Medulla oblongata (tissue), 1 donor: ENCODE data around the gene SRCIN1.
A peak's percentile ranks its signal among the peaks of the same experiment; 100 is the strongest.
"Not testable (repeated sequence)": the region's sequence is repeated elsewhere in the genome, so short reads cannot be mapped to it uniquely, and the experiment has no call there.

Experiments used
- DNase-seq: peaks from one replicate; pipeline ENCODE4 v3.0.0-alpha.2; 2015; ENCODE audit errors: extremely low spot score

The SRCIN1 gene

DNA sequence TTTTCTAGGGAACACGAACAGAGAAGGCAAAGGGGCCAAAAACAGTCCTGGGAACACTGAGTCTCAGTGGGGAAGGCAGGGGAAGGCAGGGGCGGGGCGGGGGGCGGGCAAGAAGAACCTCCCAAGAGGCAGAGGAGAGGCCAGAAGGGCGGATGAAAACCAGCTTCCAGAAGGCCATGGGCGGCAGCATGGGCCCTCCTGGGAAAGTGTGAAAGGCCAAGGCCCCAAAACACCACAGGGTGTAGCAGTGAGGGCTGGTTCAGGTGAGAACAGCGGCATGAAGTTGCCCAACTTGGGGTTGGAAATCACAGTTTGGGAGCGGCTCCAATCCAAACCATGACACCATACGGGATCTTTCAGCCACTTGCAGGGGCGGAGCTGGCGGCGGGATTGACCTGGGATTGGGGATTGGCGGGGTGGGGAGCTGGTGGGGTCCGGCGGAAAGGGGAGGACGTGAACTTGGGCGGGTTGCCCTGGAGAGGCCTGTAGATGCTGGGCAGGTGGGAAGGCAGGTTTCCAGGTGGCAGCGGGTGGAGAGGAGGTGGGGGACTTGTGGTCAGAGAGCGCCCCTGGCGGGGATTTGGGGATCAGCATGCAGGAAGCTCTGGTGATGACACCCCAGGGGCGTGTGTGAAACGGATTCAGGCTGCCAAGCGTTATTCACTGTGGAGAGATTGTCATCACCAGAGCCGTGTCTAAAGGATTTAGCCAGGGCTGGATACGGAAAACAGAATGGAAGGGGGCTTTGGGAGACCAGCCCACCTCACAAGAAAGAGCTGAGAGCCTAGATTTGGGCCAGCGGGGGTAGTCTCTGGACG is 96.6 kb downstream of the SRCIN1 start:
- peak; percentile 87 for DNase-seq

DNA sequence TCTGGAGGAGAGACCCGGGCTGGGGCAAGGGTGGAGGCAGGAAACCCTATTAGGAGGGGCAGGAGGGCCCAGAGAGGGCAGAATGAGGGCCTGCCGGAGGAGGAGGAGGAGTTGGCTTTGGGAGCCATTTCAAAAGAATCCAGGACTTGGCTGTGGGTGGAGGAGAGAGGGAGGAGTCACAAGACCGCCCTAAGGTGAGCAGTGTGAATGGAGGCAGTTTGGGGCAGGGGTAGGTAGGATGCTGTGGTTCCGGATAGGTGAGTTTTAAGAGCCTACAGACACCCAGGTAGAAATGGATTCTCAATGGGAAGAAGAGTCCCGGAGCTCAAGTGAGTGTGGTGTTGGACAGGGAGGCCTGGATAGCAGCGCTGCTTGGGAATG is 97.2 kb downstream of the SRCIN1 start:
- no peak for DNase-seq

GRCh38 chr17:38507921-38508569 is 97.7 kb downstream of the SRCIN1 start:
- no peak for DNase-seq

DNA sequence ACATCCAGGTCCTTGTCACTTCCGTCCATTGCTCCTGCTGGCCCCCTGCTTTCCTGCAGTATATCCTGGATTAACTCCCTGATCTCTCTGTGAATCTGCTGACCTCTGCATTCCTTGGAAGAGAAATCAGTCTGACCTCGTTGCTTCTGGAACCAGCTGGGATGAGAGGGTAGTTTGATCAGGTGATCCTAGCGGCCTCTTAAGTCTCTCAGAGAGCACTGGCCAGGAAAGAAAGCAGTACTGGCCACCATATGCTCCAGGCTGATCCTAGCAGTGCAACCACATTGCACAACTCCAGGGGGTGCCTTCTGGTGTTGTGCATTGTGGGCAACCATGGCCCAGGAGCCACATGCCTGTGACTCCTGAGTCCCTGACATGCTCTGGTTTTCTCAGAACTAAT is 98.3 kb downstream of the SRCIN1 start:
- no peak for DNase-seq

DNA sequence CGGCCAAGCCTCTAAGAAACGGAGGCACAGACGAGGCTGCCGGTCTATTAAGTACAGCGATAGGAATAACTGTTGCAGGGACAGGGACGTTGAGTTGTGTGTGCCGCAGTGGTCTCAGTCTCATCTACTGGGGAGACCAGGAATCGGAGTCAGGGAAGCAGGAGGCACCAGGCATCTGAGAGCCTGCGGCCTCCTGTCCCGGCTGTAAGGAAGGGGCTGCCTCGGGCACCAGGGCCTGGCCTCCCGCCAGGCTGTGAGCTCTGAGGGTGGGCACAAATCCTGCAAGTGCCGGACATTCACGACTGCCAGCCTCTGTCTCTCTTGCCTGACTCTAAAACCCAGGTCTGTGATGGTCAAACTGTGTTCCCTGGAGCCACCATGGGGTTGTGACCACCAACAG is 101.5 kb downstream of the SRCIN1 start:
- no peak for DNase-seq

DNA sequence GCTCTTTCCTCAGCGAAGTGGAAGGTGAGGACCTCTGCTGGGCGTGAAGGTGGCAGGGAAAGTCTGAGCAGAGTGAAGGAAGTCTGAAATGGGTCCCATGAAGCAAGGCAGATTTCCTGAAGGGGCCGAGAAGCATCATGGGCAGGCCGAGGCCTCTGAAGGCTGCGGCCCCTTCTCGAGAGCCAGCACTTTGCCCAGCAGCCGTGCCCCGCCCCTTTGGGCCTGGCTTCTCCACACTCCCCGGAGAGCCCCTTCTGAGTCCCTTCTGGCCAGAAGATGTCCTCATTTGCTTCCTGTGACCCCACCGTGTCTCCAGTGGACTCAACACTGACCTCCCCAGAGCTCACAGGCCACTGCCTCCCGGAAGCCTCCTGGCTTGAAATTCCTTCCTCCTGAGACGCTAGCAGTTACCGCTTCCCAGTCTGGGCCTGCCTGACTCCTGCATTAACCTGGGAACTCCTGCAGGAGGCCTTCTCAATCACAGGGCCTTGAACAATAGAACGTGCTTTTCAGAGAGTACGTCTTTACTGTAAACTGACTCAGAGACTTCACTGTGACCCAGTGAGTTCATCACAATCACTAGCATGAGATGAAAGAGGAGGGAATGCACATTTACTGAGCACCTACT is 102.4 kb downstream of the SRCIN1 start:
- not testable (repeated sequence) for DNase-seq

DNA sequence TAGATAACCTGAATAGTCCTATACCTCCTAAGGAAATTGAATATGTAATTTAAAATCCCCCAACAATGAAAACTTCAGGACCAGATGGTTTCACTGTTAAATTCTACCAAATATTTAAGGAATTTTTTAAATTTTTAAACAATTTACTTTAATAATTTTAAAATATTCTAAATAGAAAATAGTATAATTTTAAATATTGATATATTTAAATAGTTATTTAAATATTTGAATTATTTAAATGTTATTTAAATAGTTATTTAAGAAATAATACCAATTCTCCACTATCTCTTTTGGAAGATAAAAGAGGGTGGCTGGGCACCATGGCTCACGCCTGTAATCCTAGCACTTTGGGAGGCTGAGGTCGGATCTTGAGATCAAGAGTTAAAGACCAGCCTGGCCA is 104.0 kb downstream of the SRCIN1 start:
- DNase-seq = not testable (repeated sequence)

DNA sequence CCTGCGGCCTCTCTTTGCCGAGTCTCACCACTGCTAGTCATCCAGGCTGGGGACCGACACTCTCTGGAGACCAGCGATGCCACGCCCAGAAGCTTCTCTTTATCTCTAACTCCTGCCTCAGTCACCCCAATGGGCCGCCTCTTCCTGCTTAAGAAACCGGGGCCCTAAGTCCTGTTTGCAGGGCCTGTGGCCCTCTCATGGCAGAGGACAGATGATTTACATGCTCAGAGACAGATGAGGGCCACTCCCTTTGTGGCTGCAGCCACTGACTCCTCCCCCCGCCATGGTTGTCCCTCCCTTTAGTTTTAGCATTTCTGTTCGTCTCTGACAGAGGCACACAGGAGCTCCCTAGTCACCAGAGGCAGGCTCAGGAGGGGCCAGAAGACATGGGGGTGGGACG is 106.5 kb downstream of the SRCIN1 start:
- DNase-seq = not testable (repeated sequence)

DNA sequence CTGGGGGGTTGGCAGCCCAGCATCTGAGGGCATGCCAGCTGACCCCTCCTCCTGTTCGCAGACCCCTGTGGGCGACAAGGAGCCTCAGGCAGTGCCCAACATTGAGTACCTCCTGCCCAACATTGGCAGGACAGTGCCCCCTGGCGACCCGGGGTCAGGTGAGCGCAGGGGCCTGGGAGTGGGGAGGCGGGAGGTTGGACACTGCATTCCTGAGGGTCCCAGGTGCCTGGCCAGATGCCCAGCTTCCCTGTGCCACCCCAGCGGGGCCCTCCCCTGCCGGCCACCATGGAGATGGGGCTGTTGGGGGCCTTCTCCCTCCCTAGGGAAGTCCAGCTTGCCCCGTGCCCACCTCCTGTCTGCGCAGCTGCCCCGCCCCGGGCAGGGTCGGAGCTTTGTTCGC is 107.4 kb downstream of the SRCIN1 start:
- DNase-seq = no peak

DNA sequence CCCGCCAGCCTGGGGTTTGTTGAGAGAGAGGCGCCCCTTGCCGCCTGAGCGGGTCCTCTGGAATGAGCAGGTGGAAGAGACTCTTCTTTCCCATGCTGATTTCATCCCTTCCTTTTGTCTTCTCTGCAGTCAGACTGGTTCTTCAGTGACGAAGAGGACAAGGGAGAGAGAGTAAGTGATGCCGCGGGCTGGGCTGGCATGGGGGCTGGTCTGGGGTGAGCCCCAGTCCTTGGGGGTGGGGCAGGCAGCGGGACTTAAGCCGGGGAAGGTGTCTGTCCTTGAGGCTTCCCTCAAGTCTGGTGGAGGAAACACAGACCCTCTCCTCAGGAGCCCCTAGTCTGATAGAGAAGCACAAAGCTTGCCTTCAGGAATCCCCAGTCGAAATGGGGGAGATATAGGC is 108.1 kb downstream of the SRCIN1 start:
- DNase-seq = not testable (repeated sequence)

- not testable (repeated sequence) for DNase-seq
These were observed 111.6 kb downstream of the SRCIN1 start for GRCh38 chr17:38494152-38494551.

DNA sequence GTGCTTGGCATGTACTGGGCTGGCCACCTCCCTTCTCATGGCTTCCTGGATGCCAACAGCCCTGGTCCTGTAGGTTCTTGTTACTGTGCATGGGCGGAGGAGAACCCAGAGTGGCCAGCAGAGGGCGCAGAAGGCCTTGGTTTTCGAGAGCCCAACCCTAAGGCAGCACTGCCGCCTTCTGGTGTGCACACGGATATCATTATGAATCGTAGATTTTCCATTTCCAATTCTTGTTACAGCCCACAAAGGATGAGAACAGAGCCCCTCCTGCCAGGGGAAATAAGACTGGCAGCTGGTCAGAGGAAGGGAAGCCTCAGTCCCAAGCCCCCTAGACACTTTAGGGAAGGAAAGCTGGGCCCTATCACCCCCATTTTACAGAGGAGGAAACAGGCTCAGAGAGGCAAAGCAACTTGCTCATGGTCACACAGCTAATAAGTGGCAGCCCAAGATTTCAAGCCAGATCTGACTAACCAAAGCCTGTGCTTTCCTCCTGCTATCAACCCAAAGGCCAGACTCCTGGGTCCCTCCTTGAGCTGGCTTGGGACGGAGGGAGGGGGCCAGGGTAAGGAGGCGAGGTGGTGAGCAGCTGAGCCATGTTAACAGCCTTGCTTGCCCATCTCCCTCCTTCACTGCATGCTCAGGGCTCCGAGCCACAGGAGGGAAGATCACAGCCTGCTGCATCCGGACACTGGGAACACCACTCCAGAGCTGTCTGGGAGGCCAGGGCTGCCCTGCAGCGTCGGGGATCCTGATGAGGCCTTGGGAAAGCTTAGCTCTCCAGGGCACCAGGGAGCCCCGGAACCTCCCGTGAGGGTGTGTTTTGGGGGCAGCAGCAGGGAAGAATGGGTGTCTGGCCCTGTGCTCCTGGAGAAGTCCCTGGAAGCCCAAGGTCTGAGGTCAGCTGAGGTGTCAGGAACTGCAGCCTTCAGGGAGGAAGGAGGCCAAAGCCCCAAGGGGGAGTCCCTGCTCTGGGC is 113.4 kb downstream of the SRCIN1 start:
- DNase-seq = peak; percentile 89

DNA sequence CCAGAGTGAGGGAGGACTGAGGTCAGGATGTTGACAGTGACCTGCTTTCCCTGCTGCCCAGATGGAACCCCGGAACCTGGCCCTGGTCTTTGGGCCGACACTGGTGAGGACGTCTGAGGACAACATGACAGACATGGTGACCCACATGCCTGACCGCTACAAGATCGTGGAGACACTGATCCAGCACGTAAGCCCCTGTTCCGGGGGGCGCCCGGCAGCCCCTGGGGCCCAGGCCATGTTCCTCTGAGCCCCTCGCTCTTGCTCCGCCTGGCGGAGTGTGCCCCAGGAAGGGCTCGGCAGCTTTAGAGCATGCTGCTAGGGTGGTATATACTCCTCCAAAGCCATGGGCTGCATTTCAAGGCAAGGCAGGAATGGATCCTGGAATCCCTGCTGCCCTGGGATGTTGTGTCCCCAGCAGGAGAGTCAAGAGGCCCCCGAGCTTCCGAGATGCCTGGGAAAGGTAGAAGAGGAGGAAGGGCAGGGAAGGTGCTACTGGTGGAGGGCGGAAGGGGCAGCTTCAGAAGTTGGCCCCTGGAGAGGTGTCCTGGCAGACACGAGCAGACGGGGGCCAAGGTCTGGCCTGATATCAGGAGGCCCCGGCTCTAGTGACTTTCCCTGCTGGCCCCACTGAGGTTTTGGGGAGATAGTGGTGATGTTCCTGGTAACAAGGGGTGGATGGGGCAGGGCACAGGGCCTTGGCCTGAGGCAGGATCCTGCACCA is 114.2 kb downstream of the SRCIN1 start:
- DNase-seq = not testable (repeated sequence)

DNA sequence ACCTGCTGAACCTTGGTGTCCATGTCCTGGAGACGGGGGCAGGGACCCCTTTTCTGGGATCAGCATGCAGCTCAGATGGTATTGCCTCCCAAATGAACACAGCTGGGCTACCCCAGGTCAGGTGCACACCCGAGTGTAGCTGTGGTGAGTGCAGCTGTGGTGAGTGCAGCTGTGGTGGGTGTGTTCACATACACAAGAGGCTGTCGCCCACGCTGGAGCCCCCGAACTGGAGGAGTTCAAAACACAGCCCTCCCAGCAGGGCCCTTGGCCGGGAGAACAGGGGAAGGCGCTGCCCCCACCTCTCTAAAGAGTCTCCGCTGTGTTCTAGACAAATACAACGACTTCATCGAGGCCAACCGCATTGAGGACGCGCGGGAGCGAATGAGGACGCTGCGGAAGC is 116.0 kb downstream of the SRCIN1 start:
- DNase-seq = not testable (repeated sequence)

- not testable (repeated sequence) for DNase-seq
These were observed 120.0 kb downstream of the SRCIN1 start for GRCh38 chr17:38485681-38486298.

- DNase-seq = no peak
These were observed 120.6 kb downstream of the SRCIN1 start for GRCh38 chr17:38485146-38485468.

DNA sequence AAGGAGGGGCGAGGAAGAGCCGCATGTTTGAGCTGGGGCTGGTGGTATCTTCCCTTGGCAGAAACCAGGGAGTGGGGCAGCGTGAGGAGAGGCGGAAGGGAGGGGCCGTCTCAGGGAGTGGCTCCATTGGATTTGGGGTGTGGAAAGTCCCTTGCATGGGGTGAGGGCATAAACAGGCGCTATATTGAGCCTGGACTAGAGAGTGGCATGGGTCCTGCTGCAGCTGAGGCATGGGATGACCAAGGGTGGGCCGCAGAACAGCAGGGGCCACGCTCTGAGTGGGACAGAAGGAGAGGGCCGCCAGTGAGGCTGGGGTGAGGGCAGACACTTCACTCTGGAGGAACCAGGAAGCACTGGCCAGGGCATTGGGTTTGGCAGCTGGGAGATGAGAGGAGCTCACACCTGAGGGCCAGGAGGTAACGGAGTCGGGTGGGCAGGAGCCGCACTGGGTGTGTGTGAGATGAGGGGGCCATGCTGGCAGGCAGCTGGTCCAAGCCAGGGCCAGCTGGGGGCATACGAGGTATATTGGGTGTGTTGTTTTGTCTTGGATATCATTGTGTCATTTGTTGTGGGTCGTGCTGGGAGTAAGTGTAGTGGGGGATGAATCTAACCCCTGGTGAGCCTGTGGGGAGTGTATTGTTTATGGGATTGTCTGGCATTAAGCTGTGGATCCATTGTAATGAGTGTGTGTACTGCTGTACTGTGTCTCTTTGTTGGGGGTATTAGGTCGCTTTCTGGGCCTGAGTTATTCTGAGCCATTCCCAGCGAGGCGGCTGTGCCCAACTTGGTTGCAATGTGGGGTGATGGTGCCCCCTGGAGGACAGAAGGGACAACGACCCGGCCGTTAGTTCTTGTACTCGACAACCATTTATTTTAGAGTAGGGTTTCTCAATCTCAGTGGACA is 121.3 kb downstream of the SRCIN1 start:
- DNase-seq = peak; percentile 94

GRCh38 chr17:38482700-38483043 is 123.1 kb downstream of the SRCIN1 start:
- not testable (repeated sequence) for DNase-seq

DNA sequence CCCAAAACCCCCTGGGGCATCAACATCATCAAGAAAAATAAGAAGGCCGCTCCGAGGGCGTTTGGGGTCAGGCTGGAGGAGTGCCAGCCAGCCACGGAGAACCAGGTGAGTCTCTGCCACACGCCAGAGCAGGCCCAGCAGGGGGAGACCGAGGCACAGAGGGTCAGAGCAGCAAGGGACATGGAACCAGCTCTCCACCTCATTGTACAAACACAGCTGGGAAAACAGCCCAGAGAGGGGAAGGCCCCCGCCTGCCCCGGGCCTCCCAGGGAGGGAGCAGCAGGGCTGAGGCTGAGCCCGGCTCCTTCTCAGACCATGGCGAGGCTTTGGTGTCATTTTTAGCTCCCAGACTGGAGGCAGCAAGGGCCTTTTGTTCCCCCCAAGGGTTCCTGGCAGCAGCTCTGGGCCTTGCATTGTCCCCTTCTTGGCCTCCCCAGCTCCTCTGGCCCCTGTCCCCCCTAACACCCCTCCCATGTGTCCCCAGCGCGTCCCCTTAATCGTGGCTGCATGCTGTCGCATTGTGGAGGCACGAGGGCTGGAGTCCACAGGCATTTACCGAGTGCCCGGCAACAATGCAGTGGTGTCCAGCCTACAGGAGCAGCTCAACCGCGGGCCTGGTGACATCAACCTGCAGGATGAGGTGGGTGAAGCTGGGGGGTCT is 123.6 kb downstream of the SRCIN1 start:
- DNase-seq = peak; percentile 82
